ENCODE data around the gene NUDT2.
"Not testable (repeated sequence)": the region's sequence is repeated elsewhere in the genome, so short reads cannot be mapped to it uniquely, and the experiment has no call there.

Gene NUDT2

GRCh38 chr9:34328987-34329832 is at the start of gene NUDT2, which contains the start of gene KIF24:
Gene NUDT2, plus strand, starts transcription at chr9:34329569. Its CDS starts 9,471 bp downstream, at chr9:34339040.
Gene KIF24, minus strand, starts transcription at chr9:34329268. Its CDS starts 17,922 bp downstream, at chr9:34311346.
- FAIRE-seq: peak; percentile 100

GRCh38 chr9:34282096-34282495 is 47.3 kb upstream of the NUDT2 start:
- no peak for FAIRE-seq

GRCh38 chr9:34289159-34289558 is 40.2 kb upstream of the NUDT2 start:
- no peak for FAIRE-seq

DNA sequence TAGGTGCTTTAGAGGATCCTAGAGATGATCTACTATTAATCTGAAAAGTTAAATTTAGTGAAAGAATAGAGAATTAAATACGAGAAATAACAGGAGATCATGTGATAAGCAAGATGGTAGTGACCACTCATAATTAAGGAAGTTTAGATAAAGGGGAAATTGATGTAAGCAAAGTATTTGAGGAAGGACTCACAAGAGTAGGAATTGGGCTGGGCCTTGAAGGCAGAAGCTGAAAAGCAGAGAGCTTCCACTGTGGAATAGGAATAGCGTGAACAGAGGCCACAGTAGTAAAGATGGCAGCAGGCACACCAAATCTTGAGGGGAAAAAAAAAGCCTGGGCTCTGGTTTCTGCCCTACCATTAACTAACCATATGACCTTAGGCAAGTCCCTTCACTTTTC is 38.3 kb upstream of the NUDT2 start:
- no peak for FAIRE-seq

- FAIRE-seq: no peak
These were observed 37.9 kb upstream of the NUDT2 start for GRCh38 chr9:34291423-34291822.

DNA sequence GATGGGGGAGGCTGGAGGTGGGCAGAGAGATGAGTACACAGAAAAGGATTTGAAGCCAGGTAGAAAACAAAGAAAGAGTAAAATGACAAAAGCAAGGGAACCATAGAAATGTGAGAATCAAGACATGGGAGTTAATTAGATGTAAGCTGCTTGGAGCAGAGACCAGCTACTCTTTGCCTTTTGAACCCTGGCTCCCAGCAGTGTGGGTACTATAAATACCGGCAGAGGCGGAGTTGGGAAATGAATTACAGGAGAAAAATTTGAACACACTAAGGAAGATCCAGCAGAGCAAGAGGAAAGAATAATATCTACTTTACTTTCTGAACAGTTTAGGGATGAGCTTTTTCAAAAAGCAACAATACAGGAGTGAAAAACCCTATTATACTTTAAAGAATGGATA is 36.8 kb upstream of the NUDT2 start:
- FAIRE-seq: no peak

DNA sequence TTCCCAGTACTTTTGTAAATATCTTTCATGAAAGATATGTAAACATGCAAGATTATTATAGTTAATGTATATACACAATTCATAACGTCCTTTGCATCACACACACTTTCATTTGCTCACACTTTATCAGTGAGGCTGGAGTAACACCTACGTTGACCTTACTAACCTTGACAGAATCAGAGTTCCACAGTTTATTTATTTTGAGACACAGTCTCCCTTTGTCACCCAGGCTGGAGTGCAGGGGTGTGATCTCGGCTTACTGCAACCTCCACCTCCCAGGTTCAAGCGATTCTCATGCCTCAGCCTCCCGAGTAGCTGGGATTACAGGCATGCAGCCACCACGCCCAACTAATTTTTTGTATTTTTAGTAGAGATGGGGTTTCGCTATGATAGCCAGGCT is 28.3 kb upstream of the NUDT2 start:
- not testable (repeated sequence) for FAIRE-seq

DNA sequence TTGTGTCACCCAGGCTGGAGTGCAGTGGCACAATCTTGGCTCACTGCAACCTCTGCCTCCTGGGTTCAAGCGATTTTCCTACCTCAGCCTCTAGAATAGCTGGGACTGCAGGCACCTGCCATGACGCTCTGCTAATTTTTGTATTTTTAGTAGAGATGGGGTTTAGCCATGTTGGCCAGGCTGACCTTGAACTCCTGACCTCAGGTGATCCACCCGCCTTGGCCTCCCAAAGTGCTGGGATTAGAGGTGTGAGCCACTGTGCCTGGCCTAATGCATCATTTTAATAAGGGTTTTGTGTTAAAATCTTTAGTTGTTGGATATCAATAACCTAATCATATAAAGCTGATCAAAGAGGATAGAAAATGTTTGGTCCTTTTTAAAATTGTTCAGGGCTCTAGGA is 21.1 kb upstream of the NUDT2 start:
- not testable (repeated sequence) for FAIRE-seq

GRCh38 chr9:34310215-34310614 is 19.2 kb upstream of the NUDT2 start:
- FAIRE-seq: no peak

- peak; percentile 65 for FAIRE-seq
These were observed 17.7 kb upstream of the NUDT2 start for GRCh38 chr9:34311499-34312185.

DNA sequence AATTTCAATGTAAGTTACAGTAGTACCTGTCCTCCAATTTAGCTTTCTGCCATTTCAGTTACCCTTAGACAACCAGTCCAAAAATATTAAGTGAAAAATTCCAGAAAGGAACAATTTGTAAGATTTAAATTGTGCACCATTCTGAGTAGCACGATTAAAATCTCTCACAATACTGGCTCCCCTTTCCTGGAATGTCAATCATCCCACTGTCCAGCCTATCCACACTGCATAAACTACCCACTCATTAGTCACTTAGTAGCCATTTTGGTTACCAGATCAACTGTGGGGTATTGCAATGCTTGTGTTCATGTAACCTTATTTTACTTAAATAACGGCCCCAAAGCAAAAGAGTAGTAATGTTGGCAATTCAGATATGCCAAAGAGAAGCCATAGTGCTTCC is 11.9 kb upstream of the NUDT2 start:
- FAIRE-seq: no peak

GRCh38 chr9:34318163-34318790 is 11.1 kb upstream of the NUDT2 start:
- FAIRE-seq: no peak

DNA sequence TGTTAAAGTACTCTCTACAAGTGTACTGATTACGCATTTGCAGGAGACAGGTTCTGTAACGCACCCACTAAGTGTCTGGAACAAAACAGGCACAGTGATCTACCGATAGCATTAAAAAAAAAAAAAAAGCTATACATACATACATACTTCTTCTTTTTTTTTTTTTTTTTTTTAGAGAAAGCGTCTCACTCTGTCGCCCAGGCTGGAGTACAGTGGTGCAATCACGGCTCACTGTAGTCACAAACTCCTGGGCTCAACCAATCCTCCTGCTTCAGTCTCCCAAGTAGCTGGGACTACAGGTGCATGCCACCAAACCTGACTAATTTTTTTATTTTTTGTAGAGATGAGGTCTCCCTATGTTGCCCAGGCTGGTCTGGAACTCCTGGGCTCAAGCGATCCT is 7.9 kb upstream of the NUDT2 start:
- no peak for FAIRE-seq

GRCh38 chr9:34322899-34323591 is 6.3 kb upstream of the NUDT2 start:
- FAIRE-seq: no peak

DNA sequence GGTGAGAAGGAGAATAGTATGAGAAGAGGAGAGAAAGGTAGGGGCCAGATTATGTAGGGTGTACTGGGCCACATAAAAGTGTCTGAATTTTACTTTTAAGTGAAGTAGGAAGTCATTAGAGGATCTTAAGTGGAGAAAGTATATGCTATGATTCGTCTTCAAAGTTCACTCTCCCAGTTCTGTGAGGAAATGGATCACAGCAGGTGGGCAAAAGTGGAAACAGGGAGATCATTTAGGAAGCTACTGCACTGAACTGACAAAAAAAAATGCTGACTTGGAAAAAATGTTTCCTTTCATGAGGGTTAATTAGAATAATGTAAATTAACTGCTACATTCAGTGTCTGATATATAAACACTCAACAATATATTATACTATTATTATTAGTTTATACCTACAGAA is 2.7 kb upstream of the NUDT2 start:
- FAIRE-seq: no peak

DNA sequence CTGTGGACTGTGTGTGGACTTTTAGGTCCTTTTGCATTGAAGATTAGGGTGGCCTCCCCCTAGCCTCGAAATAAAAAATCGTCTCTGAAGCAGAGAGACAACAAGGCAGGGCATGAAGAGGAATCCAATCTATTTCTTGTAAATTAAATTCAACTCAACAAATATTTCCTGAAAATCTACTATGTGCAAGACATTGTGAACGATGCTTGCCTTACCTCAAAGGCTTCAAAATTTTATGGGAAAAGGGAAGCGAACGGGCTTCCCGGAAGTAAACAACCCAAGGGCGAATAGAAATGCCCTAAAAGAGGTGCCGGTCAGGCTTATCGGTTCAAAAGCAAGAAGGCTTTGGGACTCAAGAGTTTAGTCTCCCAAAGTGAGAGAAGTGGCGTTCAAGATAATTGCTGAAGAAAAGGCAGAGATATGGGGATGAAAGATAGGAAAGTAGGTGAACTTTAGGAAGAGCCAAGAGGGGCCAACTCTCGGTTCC is 826 bp upstream of the NUDT2 start:
- FAIRE-seq: no peak

GRCh38 chr9:34331196-34331595 is 1.8 kb downstream of the NUDT2 start:
- no peak for FAIRE-seq

GRCh38 chr9:34332076-34332964 is 3.0 kb downstream of the NUDT2 start:
- FAIRE-seq: no peak

DNA sequence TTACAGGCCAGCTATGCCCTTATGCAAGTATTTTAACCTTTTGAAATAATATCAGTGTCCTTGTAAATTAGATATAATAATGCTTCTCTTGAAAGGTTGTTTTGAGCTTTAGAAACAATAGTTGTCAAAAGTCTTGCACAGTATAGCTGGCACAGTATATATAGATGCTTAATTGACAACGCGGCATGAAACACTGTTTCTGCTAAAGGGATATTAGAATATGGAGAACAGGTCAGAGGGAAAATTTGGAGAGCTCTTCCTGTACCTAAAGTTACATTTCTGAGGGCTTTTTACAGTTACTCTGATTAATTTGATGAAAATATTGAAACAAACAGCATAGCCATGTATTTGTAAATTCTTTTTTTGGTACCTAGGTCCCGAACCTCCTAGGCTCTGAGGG is 4.5 kb downstream of the NUDT2 start:
- FAIRE-seq: no peak

DNA sequence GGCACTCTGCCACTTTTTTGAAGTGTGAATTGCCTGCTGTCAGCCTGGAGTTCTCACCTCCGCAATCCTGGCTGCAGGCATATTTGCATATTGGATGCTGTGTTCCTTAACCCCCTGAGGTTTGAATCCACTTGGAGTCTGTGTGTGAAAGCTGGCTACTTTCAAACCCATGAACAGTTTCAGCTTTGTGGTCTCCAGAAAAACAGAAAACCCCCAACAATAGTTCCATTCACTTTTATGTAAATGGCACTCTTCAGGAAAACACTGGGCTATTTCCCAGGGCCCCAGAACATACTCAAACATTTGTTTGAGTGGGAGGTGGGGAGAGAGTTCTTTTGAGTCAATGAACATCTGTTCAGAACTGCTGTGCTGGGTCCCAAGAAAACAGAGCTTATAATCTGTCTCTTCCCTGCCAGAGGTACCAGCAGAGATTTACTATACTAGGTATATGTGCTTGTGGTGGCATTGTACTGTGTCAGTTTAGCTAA is 5.0 kb downstream of the NUDT2 start:
- FAIRE-seq: no peak

DNA sequence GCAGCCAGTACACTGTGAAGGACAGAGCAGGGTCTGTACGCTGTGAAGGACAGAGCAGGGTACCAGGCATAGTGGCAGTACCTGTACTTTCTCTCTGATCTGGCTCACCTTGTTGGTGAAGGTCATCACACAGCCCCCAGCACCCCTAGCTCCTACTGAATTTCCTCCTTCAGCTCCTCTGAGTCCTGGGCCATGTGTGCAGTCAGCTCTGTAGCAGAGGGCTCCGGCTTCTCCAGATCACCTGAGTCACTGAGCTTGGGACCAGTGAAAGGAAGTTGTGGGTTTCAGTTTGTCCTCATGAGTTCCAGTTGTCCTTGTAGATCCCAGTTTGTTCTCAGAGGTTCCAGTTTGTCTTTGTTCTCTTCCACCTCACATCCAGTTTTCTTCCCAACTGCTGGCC is 5.5 kb downstream of the NUDT2 start:
- no peak for FAIRE-seq

GRCh38 chr9:34335376-34335775 is 6.0 kb downstream of the NUDT2 start:
- FAIRE-seq: no peak

Data from endometrium (tissue), 2 donors.